ENCODE data around the gene SVIP.

Gene SVIP

GRCh38 chr11:22829231-22830081, at the start of gene SVIP:
Gene SVIP, minus strand, starts transcription at chr11:22829801. Its CDS starts 53 bp downstream, at chr11:22829748.
- DNase-seq, result peak; percentile 76

- no peak for DNase-seq
These were observed 49.0 kb upstream of the SVIP start for GRCh38 chr11:22878604-22879003.

GRCh38 chr11:22878039-22878438, 48.4 kb upstream of the SVIP start:
- no peak for DNase-seq

- peak; percentile 90 for DNase-seq
These were observed 46.4 kb upstream of the SVIP start for GRCh38 chr11:22875869-22876473.

GRCh38 chr11:22869325-22869724, 39.7 kb upstream of the SVIP start:
- DNase-seq, result no peak

- DNase-seq, result no peak
These were observed 30.6 kb upstream of the SVIP start, which contains the start of gene CCDC179 for GRCh38 chr11:22860241-22860640. Gene CCDC179, minus strand, starts transcription at chr11:22860474. Its CDS starts 53 bp downstream, at chr11:22860421.

GRCh38 chr11:22859756-22860155, 30.2 kb upstream of the SVIP start:
- no peak for DNase-seq

- no peak for DNase-seq
These were observed 21.9 kb upstream of the SVIP start for GRCh38 chr11:22851477-22851876.

- DNase-seq, result no peak
These were observed 17.1 kb upstream of the SVIP start for GRCh38 chr11:22846726-22847125.

- DNase-seq, result no peak
These were observed 2.9 kb upstream of the SVIP start for GRCh38 chr11:22832315-22833015.

GRCh38 chr11:22830082-22830414, 447 bp upstream of the SVIP start:
- no peak for DNase-seq

GRCh38 chr11:22828373-22828772, 1.2 kb downstream of the SVIP start:
- no peak for DNase-seq

GRCh38 chr11:22822203-22822602, 7.4 kb downstream of the SVIP start:
- no peak for DNase-seq

GRCh38 chr11:22809893-22810292, 19.7 kb downstream of the SVIP start:
- DNase-seq, result no peak

GRCh38 chr11:22808571-22809197, 20.9 kb downstream of the SVIP start:
- no peak for DNase-seq

GRCh38 chr11:22807855-22808570, 21.6 kb downstream of the SVIP start:
- no peak for DNase-seq

- DNase-seq, result no peak
These were observed 22.2 kb downstream of the SVIP start for GRCh38 chr11:22807391-22807790.

GRCh38 chr11:22802861-22803260, 26.7 kb downstream of the SVIP start:
- DNase-seq, result no peak

GRCh38 chr11:22800482-22800881, 29.1 kb downstream of the SVIP start:
- DNase-seq, result no peak

- DNase-seq, result no peak
These were observed 30.7 kb downstream of the SVIP start for GRCh38 chr11:22798901-22799300.

- DNase-seq, result no peak
These were observed 32.6 kb downstream of the SVIP start for GRCh38 chr11:22797047-22797446.

GRCh38 chr11:22795914-22796313, 33.7 kb downstream of the SVIP start:
- no peak for DNase-seq

GRCh38 chr11:22792497-22792896, 37.1 kb downstream of the SVIP start:
- peak; percentile 3 for DNase-seq

Data from amniotic stem cell (primary cell).